GM03348 (cell line): Measurements from ENCODE around the gene NUP214.
"Not testable (repeated sequence)": the region's sequence is repeated elsewhere in the genome, so short reads cannot be mapped to it uniquely, and the experiment has no call there.

Experiments used
- DNase-seq: peaks from one replicate; pipeline ENCODE4 v3.0.0; 2012; ENCODE audit warnings: low spot score

Gene NUP214

DNA sequence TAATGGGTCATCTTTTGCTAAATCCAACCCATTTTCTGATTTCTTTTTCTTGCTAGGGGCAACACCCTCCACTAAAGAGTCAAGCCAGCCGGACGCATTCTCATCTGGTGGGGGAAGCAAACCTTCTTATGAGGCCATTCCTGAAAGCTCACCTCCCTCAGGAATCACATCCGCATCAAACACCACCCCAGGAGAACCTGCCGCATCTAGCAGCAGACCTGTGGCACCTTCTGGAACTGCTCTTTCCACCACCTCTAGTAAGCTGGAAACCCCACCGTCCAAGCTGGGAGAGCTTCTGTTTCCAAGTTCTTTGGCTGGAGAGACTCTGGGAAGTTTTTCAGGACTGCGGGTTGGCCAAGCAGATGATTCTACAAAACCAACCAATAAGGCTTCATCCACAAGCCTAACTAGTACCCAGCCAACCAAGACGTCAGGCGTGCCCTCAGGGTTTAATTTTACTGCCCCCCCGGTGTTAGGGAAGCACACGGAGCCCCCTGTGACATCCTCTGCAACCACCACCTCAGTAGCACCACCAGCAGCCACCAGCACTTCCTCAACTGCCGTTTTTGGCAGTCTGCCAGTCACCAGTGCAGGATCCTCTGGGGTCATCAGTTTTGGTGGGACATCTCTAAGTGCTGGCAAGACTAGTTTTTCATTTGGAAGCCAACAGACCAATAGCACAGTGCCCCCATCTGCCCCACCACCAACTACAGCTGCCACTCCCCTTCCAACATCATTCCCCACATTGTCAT is 72.0 kb downstream of the NUP214 start:
- no peak for DNase-seq

GRCh38 chr9:131198041-131198715 is 72.8 kb downstream of the NUP214 start:
- no peak for DNase-seq

- no peak for DNase-seq
Measured at GRCh38 chr9:131201856-131202255, 76.5 kb downstream of the NUP214 start.

DNA sequence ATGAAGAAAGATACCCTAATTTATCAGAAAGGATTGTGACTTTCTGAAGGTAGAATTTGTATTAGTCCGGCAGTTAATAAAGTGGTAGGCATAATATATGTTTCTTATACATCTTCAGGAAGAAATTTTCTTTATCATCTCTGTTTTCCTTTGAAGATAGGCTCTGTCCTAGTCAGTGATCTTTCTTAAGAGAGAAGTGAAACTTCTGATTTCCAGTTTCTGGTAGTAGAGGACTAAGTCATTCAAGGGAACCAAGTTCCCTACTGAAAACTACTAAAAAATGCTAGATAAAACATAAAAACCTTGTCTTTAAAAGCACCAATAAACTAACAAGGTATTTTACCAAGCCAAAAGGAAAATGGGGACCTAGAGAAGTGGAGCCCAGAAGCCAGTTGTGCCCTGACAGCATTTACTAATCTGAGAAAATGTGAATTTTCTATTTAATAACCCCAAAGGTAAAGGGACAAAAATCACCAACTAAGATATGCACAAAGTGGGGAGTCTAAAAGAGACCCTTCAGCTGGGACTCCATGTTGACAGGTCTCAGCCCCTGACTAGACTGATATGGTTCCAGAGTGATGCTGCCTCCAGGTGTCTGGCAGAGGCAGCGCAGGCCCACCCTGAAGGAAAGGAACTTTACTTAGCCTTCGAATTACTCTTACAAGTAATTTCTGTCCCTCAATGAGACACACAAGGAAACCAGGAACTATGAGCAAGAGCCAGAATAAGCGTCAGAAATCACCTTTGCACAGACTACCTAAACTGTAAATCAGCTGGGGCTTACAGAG is 78.2 kb downstream of the NUP214 start:
- no peak for DNase-seq

DNA sequence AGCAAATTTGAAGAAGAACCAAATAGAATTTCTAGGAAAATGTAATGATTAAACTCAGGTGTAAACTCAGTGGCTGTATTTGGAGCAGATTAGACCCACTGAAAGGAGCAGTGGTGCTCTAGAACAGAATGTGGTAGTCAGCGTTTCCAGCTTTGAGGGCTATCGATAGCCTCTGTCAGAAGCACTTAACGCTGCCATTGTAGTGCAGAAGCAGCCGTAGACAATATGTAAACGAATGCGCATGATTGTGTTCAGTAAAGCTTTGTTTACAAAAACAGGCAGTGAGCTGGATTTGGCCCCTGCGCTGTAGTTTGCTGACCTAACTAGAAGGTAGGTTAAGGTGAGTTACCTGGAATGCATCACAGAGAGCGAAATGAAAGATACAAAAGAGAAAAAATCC is 78.9 kb downstream of the NUP214 start:
- DNase-seq = no peak

- DNase-seq = no peak
Measured at GRCh38 chr9:131206495-131206894, 81.1 kb downstream of the NUP214 start.

DNA sequence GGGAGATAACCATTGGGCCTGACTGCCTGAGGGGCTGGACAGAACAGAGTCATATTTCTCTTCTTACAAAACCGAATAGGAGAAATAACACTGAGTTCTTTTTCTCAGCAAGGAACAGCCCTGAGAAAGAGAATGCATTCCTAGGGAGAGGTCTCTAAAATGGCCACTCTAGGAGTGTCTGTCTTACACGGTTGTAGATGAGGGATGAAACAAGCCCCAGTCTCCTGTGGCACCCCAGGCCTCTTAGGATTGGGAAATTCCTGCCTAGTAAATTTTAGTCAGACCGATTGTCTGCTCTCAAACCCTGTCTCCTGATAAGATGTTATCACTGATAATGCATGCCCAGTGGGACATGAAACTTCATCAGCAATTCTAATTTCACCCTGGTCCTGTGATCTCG is 86.5 kb downstream of the NUP214 start:
- DNase-seq = not testable (repeated sequence)

DNA sequence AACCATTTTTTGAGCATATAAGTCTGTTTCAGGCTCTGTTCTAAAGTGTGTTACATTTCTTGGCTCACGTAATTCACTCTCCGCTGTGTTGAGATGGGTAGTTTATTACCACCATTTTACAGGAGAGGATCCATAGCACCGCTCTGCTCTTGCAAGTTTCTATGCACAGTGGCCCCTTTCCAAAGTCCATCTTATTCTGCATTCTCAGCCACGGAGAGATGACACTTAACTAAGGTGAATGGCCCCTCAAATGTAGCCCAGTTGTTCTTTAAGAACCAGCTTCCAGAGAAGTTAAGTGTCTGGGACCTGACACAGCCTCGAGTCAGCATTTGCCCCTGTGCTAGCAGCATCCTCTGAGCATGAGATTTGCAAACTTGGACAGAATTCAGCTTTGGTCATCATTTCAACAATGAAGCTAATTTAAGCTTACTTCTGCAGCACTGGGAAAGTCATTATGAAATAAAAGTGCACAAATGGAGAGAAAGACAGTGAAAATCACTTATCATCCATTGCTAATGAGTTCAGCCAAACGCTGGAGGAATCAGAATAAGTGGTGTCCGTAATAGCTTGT is 89.0 kb downstream of the NUP214 start:
- DNase-seq = no peak

DNA sequence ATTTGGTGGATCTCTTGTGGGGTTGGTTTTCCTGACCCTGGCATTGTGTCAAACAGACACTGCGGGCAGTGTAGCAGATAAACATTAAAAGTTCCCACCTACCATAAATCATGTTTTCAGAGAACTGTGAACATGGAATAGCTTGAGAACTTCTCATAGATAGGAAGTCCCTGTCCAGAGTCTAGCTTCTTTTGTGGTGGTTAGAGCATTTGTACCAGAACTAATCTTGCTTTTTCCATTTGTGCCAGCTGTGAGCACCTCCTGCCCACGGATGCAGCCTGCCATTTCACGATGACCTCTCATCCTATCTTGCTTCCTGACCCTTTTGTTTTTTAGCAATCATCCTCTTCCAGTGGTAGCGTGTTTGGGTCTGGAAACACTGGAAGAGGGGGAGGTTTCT is 89.5 kb downstream of the NUP214 start:
- no peak for DNase-seq

GRCh38 chr9:131216806-131217205 is 91.4 kb downstream of the NUP214 start:
- no peak for DNase-seq

DNA sequence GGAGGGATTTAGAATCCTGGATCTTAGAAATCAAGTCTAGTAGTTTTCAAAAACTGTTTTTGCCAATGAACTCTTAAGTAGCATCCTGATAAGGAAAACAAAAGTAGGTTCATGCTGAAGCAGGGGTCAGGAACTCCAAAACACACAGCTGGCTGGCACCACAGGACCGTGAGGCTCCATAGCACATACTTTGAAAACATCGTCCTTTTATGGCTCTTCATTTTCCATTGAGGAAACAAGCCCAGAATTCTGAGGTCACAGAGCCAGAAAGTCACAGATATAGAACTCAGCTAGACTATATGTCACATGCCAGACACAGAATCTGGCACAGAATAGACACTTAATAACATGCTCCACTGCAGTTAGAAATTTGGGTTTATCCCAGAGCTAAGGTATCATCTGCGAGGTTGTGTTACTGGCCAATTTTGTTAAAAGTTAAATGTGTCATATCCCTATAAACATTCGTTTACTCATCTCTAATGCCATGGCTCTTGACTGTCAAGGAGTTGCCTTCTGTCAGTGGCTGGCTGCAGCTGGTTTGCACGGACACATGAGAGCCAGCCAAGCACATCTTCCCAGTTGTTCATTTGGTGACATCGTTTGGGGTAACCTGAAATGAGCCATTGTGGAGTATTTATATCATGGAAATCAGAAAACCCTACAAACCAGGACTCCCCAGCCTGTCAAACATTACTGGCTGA is 92.1 kb downstream of the NUP214 start:
- DNase-seq = no peak

- DNase-seq = no peak
Measured at GRCh38 chr9:131218370-131218769, 93.0 kb downstream of the NUP214 start.

DNA sequence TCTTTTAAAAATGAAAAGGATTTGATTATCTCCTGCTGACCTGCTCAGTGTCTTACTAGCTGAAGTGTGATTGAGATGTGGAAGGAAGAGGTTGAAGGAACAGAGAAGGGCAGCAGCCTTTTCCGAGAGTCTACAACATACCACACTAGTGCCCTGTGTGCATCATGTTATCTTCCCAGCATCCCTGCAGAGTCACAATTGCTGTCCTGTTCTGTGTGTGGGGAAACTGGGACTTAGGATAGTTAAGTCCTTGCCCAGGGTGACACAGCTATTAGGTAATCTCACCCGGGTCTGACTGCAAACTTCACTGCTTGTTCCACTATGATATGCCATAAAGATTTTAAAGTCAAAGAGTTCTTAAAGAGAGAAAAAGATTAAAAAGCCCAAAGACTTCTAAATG is 95.1 kb downstream of the NUP214 start:
- no peak for DNase-seq

DNA sequence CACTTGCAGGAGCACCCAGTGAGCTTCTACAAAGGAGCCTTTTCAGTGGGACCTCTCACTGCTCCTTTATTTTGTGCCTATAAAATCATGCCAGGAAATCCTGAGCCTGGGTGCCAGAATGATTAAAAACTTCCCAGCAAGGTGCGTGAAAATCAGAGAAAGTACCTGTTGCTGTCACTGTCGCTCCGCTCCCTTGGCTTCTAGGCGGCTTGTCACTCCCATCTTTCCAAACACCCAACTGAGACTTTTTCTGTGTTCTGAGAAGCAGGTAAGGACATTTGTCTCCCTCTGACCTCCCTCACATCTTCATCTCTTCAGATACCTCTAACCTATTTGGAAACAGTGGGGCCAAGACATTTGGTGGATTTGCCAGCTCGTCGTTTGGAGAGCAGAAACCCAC is 97.1 kb downstream of the NUP214 start:
- DNase-seq = no peak

- no peak for DNase-seq
Measured at GRCh38 chr9:131226226-131226625, 100.8 kb downstream of the NUP214 start.

DNA sequence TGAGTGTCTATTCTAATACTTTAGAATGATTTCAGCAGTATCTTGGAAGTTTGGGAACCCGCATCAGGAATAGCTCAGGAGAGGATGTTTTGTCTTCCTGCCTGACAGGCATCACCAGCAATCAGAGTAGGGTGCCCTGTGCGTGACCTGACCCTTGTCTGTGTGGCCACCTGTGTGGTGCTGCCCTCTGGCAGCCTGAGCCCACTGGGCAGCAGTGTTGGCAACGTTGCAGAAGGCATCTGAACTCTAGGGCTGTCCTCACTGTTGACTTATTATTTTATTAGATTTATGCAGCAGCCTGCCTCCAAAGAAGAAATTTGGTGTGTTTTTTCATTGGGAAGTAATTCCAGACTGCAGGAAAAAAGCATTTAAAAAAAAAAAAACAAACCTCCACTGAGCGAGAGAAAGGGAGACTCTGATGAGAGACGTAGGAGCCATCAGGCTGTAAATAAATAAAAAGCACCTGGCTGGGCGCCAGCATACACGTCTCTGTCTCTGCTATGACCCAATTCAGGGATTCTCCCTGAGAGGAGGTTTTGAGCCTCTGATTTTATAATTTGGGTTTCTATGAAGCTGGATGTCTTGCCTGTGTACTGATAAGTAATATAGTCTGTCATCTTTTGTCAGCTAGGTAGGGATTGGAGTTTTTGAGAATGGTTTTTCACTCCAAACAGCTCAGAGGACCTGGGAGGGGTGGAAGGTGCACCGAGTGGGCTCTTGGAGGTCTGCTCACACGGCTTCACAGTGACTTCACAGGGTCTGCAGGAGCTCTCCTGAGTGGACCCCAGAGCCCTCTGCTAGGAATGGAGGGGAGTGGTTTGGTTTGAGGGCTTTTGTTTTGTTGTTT is 101.9 kb downstream of the NUP214 start:
- DNase-seq = no peak

DNA sequence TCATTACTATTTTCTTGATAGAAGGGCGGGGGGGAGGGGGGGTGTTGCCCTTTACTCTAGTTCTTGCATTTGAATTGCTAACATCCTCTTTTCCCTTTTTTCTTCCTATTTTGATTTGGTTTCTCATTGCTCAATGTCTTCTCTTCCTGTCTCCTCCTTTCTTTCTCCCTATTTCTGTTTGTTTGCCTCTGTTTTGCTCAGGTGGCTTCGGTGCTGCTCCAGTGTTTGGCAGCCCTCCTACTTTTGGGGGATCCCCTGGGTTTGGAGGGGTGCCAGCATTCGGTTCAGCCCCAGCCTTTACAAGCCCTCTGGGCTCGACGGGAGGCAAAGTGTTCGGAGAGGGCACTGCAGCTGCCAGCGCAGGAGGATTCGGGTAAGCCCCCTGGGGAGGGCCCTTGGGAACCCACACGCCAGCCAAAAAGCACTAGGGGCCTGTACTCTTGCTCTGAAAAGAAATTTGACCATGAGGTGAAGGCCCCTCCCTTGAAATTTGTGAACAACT is 102.6 kb downstream of the NUP214 start:
- DNase-seq = no peak

- DNase-seq = no peak
Measured at GRCh38 chr9:131228988-131229387, 103.6 kb downstream of the NUP214 start.

GRCh38 chr9:131233556-131233955 is 108.2 kb downstream of the NUP214 start:
- no peak for DNase-seq

- no peak for DNase-seq
Measured at GRCh38 chr9:131233995-131234394, 108.6 kb downstream of the NUP214 start.
